ENCODE results near the gene AMPH. TPM values are rescaled to one million over a fixed set of nuclear protein-coding genes. Genes with fewer than 3 reads are reported as not detected.

Gene AMPH
- total and polyA plus RNA-seq, 7 donors = 0.98 to 2.9 (median 1.6) TPM

DNA sequence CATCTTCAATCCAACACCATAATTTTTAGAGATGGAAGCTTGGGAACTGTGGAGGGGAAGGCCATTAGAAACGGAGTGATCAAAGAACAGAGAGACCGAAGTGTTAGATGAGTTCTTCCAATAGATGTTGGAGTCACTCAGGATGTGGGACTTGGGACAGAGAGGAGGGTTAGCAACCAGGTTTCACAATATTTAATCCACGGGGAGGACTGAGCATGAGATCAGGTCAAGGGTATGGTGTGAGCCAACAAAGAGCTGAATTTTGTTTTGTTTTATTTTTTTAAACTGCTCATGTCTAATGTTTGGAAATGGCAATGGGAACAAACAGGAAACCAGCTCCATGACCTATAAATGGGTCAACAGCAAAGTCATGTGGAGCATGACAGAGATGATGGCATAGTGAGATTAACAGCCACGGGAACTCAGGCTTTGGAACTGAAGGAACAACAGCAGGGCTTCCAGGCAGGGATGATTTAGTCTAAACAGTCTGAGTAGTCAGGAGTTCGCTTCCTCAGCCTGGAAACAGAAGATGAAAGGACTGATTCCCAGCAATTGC is 38.9 kb upstream of the AMPH start:
- intact Hi-C loops (cut with DNase I) = no loop called here
- H3K4me1 ChIP-seq = no peaks in the 10 kb centered on the region
- H3K9me3 ChIP-seq = no peaks in the 10 kb centered on the region
- TF ChIP-seq, protein P1, sequence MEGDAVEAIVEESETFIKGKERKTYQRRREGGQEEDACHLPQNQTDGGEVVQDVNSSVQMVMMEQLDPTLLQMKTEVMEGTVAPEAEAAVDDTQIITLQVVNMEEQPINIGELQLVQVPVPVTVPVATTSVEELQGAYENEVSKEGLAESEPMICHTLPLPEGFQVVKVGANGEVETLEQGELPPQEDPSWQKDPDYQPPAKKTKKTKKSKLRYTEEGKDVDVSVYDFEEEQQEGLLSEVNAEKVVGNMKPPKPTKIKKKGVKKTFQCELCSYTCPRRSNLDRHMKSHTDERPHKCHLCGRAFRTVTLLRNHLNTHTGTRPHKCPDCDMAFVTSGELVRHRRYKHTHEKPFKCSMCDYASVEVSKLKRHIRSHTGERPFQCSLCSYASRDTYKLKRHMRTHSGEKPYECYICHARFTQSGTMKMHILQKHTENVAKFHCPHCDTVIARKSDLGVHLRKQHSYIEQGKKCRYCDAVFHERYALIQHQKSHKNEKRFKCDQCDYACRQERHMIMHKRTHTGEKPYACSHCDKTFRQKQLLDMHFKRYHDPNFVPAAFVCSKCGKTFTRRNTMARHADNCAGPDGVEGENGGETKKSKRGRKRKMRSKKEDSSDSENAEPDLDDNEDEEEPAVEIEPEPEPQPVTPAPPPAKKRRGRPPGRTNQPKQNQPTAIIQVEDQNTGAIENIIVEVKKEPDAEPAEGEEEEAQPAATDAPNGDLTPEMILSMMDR (IDR thresholded peaks at IDR 0.05) = no peak
- H3K27me3 ChIP-seq (ENCODE audit: insufficient read depth in 3 of 3, low read length in 2 of 3) = no peaks in the 10 kb centered on the region
- ATAC-seq (peak; percentile 44 to 79 (median 66)), DNase-seq (no peak)
- no peaks in the 10 kb centered on the region for H3K36me3 ChIP-seq (ENCODE audit: insufficient read depth in 1 of 2, low read depth in 1 of 2)
- no peak overlapping the region for H3K27ac ChIP-seq
- WGBS, 3 donors = 52 to 71% (median 57%) methylated on average over 5 of the region's 5 CpGs
- no peak overlapping the region for H3K4me3 ChIP-seq

DNA sequence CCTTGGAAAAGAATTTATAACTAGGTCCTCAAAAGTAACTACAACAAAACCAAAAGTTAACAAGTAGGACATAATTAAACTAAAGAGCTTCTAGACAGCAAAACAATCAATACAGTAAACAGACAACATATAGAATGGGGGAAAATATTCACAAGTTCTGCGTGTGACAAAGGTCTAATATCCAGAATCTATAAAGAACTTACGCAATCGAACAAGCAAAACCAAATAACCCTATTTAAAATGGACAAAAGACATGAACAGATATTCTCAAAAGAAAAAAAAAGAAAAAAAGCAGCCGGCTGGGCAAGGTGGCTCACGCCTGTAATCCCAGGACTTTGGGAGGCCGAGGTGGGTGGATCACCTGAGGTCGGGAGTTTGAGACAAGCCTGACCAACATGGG is 33.8 kb upstream of the AMPH start:
- 90 to 96% (median 96%) methylated on average over 7 of the region's 7 CpGs for WGBS, 3 donors
- TF ChIP-seq, protein P1 (IDR thresholded peaks at IDR 0.05) = no peak
- Histone ChIP-seq H3K4me1 (no peaks in the 10 kb centered on the region), H3K4me3 (no peak overlapping the region), H3K9me3 (no peaks in the 10 kb centered on the region), H3K27me3 (ENCODE audit: insufficient read depth in 3 of 3, low read length in 2 of 3) (peaks cover 0 to 1% (median 0%) of the 10 kb centered on the region in 3 donors), H3K27ac (no peak overlapping the region), H3K36me3 (ENCODE audit: insufficient read depth in 1 of 2, low read depth in 1 of 2) (no peaks in the 10 kb centered on the region)
- ATAC-seq (no peak), DNase-seq (no peak)
- intact Hi-C loops (cut with DNase I) = no loop called here

DNA sequence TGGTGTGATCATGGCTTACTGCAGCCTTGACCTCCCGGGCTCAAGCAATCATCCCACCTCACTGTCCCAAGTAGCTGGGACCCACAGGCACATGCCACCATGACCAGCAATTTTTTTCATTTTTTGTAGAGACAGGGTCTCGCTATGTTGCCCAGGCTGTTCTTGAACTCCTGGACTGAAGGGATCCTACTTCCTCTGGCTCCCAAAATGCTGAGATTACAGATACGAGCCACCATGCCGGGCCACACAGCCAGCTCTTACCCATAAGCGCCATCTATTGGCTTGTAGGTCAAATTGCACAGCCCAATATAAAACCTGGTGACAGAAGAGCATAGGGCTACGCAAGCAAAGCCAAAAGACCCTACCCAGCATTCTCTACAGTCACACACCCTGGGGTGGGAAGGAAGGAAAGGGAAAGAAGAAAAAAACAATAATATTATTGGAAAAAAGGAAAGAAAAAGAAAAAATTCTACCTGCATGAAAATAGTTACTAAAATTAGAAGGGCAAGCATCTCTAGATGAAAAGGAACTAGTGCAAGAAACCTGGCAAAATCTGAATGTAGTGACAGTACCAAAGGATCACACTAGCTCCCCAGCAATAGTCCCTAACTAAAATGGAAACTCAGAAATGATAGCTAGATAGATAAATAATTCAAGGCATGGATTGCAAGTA is 29.4 kb upstream of the AMPH start:
- TF ChIP-seq, protein P1 (IDR thresholded peaks at IDR 0.05) = peak; percentile 22
- Histone ChIP-seq H3K4me3 (no peak overlapping the region), H3K4me1 (no peaks in the 10 kb centered on the region), H3K9me3 (no peaks in the 10 kb centered on the region), H3K36me3 (ENCODE audit: insufficient read depth in 1 of 2, low read depth in 1 of 2) (no peaks in the 10 kb centered on the region), H3K27me3 (ENCODE audit: insufficient read depth in 3 of 3, low read length in 2 of 3) (peaks cover 0 to 4% (median 0%) of the 10 kb centered on the region in 3 donors), H3K27ac (no peak overlapping the region)
- no peak for ATAC-seq
- no peak for DNase-seq
- intact Hi-C loops (cut with DNase I) = no loop called here
- WGBS, 3 donors = 36 to 41% (median 38%) methylated on average over 6 of the region's 6 CpGs

DNA sequence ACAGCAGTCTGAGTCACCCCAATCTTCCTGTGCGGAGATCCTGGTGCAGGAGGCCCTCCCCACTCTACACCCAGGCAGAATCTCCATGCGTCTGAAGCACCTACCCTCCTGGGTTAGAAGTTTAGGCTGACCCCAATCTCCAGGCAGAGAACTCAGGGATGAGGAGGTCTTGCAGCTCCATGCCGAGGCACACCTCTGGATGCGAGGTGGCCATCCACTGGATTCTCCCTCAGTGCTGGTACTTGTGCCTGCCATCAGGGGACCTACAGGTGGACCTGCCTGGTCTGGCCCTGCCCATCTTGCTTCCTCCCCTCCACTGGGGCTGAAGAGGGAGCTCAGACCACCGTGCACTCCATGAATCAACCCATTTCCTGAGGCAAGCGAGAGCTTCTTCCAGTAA is 28.8 kb upstream of the AMPH start:
- Histone ChIP-seq H3K9me3 (no peaks in the 10 kb centered on the region), H3K27me3 (ENCODE audit: insufficient read depth in 3 of 3, low read length in 2 of 3) (peaks cover 0 to 4% (median 0%) of the 10 kb centered on the region in 3 donors), H3K4me1 (no peaks in the 10 kb centered on the region), H3K4me3 (no peak overlapping the region), H3K27ac (no peak overlapping the region), H3K36me3 (ENCODE audit: insufficient read depth in 1 of 2, low read depth in 1 of 2) (no peaks in the 10 kb centered on the region)
- 90 to 93% (median 90%) methylated on average over 6 of the region's 6 CpGs for WGBS, 3 donors
- no peak for ATAC-seq
- no peak for DNase-seq
- intact Hi-C loops (cut with DNase I) = no loop called here
- TF ChIP-seq, protein P1 (IDR thresholded peaks at IDR 0.05) = no peak

Data from psoas muscle (tissue), 8 donors.